Measurements from ENCODE around the gene MRPL38. TPM values are rescaled to one million over a fixed set of nuclear protein-coding genes. Genes with fewer than 3 reads are reported as not detected.

The MRPL38 gene
- total and polyA plus RNA-seq, 2 of the 8 experiments (the other 6 are each of a cell fraction or from before 2014, with no cell fraction given): 78.4 to 125 TPM

DNA sequence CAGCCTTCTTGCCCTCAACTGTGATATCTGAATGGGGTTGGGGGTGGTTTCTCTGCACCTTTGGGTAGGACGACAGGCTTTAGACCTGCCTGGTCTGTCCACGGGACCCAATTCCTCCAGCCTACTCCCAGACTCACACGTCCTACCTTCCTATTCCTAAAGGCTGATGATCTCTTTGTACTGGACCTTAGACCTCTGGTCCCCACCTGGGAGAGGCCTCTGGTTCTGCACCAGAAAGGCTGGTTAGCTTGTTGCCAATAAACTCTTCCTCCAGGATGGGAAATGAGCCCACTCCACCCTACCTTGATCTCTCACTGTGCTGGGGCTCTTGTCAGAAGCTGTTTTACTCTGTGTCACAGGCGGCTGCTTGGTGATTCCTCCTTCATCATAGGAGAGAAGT, 21.8 kb upstream of the MRPL38 start:
- Histone ChIP-seq H2BK120ac (replicated peaks; ENCODE audit: low read depth, low read length) (no peak overlapping the region), H3K4me3 (ENCODE audit: extremely low read depth in 1 of 4, insufficient read depth in 2 of 4, low read depth in 3 of 4, low read length in 4 of 4) (no peak overlapping the region), H2BK5ac (ENCODE audit: low read depth, low read length) (no peak overlapping the region), H3K4me1 (replicated peaks in 1 of 4; ENCODE audit: control insufficient read depth in 3 of 4, insufficient read depth in 4 of 4, low read length in 3 of 4) (no peaks in the 10 kb centered on the region), H2BK15ac (ENCODE audit: low read length) (no peak overlapping the region), H3K4ac (replicated peaks; ENCODE audit: insufficient read length, low read depth, low read length) (no peak overlapping the region), H3K14ac (ENCODE audit: insufficient read length) (no peak overlapping the region), H3K27me3 (replicated peaks in 1 of 4; ENCODE audit: control insufficient read depth in 3 of 4, extremely low read depth in 1 of 4, insufficient read depth in 3 of 4, low read length in 3 of 4) (no peaks in the 10 kb centered on the region), H3K23me2 (ENCODE audit: low read depth, low read length) (no peaks in the 10 kb centered on the region), H2AK5ac (ENCODE audit: low read depth, low read length) (no peak overlapping the region), H3K36me3 (ENCODE audit: control insufficient read depth in 2 of 4, insufficient read depth in 4 of 4, low read length in 3 of 4) (peaks cover 0 to 8% (median 6%) of the 10 kb centered on the region in 4 experiments; a peak in 2 of 8 replicates), H3K4me2 (ENCODE audit: insufficient read depth in 1 of 2, low read depth in 2 of 2, low read length in 2 of 2) (no peak overlapping the region; a peak in 1 of 4 replicates), H3K27ac (ENCODE audit: low read depth, low read length) (no peak overlapping the region), H3K23ac (ENCODE audit: insufficient read length) (no peak overlapping the region), H3K9me3 (ENCODE audit: insufficient read depth in 2 of 2, low read depth in 1 of 2, low read length in 1 of 2) (no peaks in the 10 kb centered on the region), H3K9ac (replicated peaks in 1 of 4; ENCODE audit: extremely low read depth in 1 of 4, low read depth in 3 of 4, low read length in 3 of 4) (no peak overlapping the region), H4K5ac (ENCODE audit: insufficient read length, low read depth, low read length) (no peak overlapping the region), H2BK20ac (ENCODE audit: low read length) (no peak overlapping the region), H4K91ac (replicated peaks; ENCODE audit: insufficient read length, low read length) (no peak overlapping the region), H4K8ac (ENCODE audit: extremely low read depth, insufficient read depth, low read length) (no peak overlapping the region), H2BK12ac (ENCODE audit: low read depth, low read length) (no peak overlapping the region), H3K56ac (replicated peaks; ENCODE audit: insufficient read length, low read depth, low read length) (no peak overlapping the region), H4K20me1 (replicated peaks in 1 of 2; ENCODE audit: control insufficient read depth in 1 of 2, insufficient read depth in 2 of 2, low read length in 2 of 2) (no peaks in the 10 kb centered on the region), H2AFZ (ENCODE audit: low read length) (no peak overlapping the region), H3K79me2 (ENCODE audit: control insufficient read depth in 1 of 2, insufficient read depth in 2 of 2, low read length in 2 of 2) (no peaks in the 10 kb centered on the region), H3K18ac (ENCODE audit: extremely low read depth, low read length) (no peak overlapping the region), H3K79me1 (ENCODE audit: low read depth, low read length) (no peaks in the 10 kb centered on the region)
- TF ChIP-seq EGR1 (IDR thresholded peaks at IDR 0.05; ENCODE audit: borderline replicate concordance, low read depth, low read length) (no peak), CEBPB (IDR thresholded peaks at IDR 0.05; ENCODE audit: low read depth, low read length) (no peak), BACH1 (IDR thresholded peaks at IDR 0.05; ENCODE audit: low read length) (no peak), CBX5 (IDR thresholded peaks at IDR 0.05; ENCODE audit: low read depth, low read length) (no peak), SRF (IDR thresholded peaks at IDR 0.05; ENCODE audit: low read depth, low read length) (no peak)
- FAIRE-seq: no peak
- DNase-seq (ENCODE audit: low read depth in 1 of 2, low spot score in 2 of 2): no peak
- WGBS, 2 experiments (ENCODE audit: extremely low coverage in 1 of 2, insufficient coverage in 1 of 2, insufficient read length in 1 of 2, insufficient replicate concordance in 2 of 2, low coverage in 1 of 2, low lambda C conversion rate in 2 of 2, missing lambda C conversion rate in 1 of 2): 89% methylated on average over 4 of the region's 4 CpGs; no CpG with 5 or more reads in 1 of the 2 experiments
- POLR2A ChIA-PET (ENCODE audit: partially characterized antibody): interaction anchor here (1.0 to 1.6 kb wide), 3 partner anchors 22 to 29 kb away, joined by 3 to 4 read pairs (median 3); partner anchors contain the start of genes MRPL38 and TRIM65
- CTCF ChIA-PET (ENCODE audit: partially characterized antibody): interaction anchor here (1.4 to 51.3 kb wide), 11 partner anchors 10 to 82 kb away, joined by 3 to 885 read pairs (median 7); partner anchors contain the start of genes CDK3 and MRPL38
